BJ (cell line): ENCODE data around the gene DNAJC19. TPM values are rescaled to one million over a fixed set of nuclear protein-coding genes. Genes with fewer than 3 reads are reported as not detected.
"Not testable (repeated sequence)": the region's sequence is repeated elsewhere in the genome, so short reads cannot be mapped to it uniquely, and the experiment has no call there.

Experiments
- CTCF ChIA-PET: fragments of 350-600 bp; formaldehyde crosslinking; extraction: SDS; loops from one replicate; lab custom pipeline; 2021; ENCODE audit warnings: antibody characterized with exemption, inconsistent platforms; lab: Yijun Ruan, JAX
- POLR2A ChIA-PET: fragments of 300-600 bp; sonication (Branson Sonifier 250); formaldehyde crosslinking; extraction: SDS; loops from one replicate; lab custom pipeline; 2021; ENCODE audit warnings: antibody characterized with exemption; lab: Charles Lee
- DNase-seq: peaks from one replicate; pipeline ENCODE4 v3.0.0-alpha.2; 2011; ENCODE audit warnings: low read depth
- H3K27me3 ChIP-seq: 2 replicates; pipeline ENCODE4 v1.6.0; 2011; ENCODE audit warnings: low read length; ENCODE audit not compliant: control insufficient read depth, insufficient read depth
- H3K36me3 ChIP-seq: 2 replicates; pipeline ENCODE4 v1.5.1; 2011; ENCODE audit warnings: low read length; ENCODE audit not compliant: control insufficient read depth, insufficient read depth
- H3K4me3 ChIP-seq: 2 replicates; pipeline ENCODE4 v1.5.1; 2011; ENCODE audit warnings: low read depth, mild to moderate bottlenecking, control low read depth, low read length
- polyA plus RNA-seq: library from polyadenylated mRNA; depleted of rRNA; stranded (reverse); fragments of >200 nt; gene quantifications from 2 replicates; pipeline ENCODE4 v1.2.3, GENCODE V29; 2011
- TF ChIP-seq, protein P1 (sequence below): IDR thresholded peaks from 2 replicates; pipeline ENCODE4 v1.5.1; 2011; ENCODE audit warnings: low read depth, mild to moderate bottlenecking, control low read depth, inconsistent platforms, low read length, moderate library complexity; ENCODE audit not compliant: insufficient read depth

Gene DNAJC19
- polyA plus RNA-seq, 1 experiment = 37.3 TPM

GRCh38 chr3:181008796-181009195 is 19.3 kb upstream of the DNAJC19 start:
- no peak for DNase-seq
- Histone ChIP-seq H3K27me3 (no peaks in the 10 kb centered on the region), H3K36me3 (no peaks in the 10 kb centered on the region), H3K4me3 (no peak overlapping the region)
- TF ChIP-seq, protein P1, sequence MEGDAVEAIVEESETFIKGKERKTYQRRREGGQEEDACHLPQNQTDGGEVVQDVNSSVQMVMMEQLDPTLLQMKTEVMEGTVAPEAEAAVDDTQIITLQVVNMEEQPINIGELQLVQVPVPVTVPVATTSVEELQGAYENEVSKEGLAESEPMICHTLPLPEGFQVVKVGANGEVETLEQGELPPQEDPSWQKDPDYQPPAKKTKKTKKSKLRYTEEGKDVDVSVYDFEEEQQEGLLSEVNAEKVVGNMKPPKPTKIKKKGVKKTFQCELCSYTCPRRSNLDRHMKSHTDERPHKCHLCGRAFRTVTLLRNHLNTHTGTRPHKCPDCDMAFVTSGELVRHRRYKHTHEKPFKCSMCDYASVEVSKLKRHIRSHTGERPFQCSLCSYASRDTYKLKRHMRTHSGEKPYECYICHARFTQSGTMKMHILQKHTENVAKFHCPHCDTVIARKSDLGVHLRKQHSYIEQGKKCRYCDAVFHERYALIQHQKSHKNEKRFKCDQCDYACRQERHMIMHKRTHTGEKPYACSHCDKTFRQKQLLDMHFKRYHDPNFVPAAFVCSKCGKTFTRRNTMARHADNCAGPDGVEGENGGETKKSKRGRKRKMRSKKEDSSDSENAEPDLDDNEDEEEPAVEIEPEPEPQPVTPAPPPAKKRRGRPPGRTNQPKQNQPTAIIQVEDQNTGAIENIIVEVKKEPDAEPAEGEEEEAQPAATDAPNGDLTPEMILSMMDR = no peak
- ChIA-PET POLR2A (interaction anchor here (0.6 kb wide), 1 partner anchor 18 kb away, joined by 21 read pairs; no protein-coding TSS in a partner anchor), CTCF (no interaction called here)

GRCh38 chr3:181007262-181007661 is 17.7 kb upstream of the DNAJC19 start:
- H3K27me3 ChIP-seq = no peaks in the 10 kb centered on the region
- POLR2A ChIA-PET = no interaction called here
- CTCF ChIA-PET = no interaction called here
- H3K36me3 ChIP-seq = no peaks in the 10 kb centered on the region
- no peak for DNase-seq
- H3K4me3 ChIP-seq = no peak overlapping the region
- TF ChIP-seq, protein P1 = no peak

DNA sequence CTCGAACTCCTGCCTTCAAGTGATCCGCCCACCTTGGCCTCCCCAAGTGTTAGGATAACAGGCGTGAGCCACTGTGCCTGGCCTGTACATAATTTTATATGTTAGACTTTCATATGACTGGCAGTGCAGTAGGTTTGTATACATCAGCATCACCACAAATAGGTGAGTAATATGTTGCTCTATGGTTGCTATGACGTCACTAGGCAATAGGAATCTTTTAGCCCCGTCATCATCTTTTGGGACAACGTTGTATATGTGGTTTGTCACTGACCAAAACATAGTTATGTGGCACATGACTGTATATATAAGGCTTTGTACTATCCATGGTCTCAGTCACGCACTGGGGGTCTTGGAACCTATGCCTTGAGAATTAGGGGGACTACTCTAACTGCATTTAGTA is 17.0 kb upstream of the DNAJC19 start:
- DNase-seq = no peak
- ChIA-PET POLR2A (no interaction called here), CTCF (no interaction called here)
- no peak overlapping the region for H3K4me3 ChIP-seq
- TF ChIP-seq, protein P1 = no peak
- no peaks in the 10 kb centered on the region for H3K36me3 ChIP-seq
- H3K27me3 ChIP-seq = no peaks in the 10 kb centered on the region

DNA sequence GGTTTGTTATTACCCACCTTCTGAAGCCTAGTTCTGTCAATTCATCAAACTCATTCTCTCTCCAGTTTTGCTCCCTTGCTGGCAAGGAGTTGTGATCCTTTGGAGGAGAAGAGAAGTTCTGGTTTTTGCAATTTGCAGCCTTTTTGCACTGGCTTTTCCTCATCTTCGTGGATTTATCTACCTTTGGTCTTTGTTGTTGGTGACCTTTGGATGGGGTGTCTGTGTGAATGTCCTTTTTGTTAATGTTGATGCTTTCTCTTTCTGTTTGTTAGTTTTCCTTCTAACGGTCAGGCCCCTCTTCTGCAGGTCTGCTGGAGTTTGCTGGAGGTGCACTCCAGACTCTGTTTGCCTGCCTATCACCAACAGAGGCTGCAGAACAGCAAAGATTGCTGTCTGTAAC is 13.9 kb upstream of the DNAJC19 start:
- POLR2A ChIA-PET, CTCF ChIA-PET, H3K4me3 ChIP-seq, H3K27me3 ChIP-seq, H3K36me3 ChIP-seq, DNase-seq: not testable (repeated sequence)

GRCh38 chr3:181002331-181002730 is 12.8 kb upstream of the DNAJC19 start:
- POLR2A ChIA-PET = not testable (repeated sequence)

GRCh38 chr3:180996415-180996932 is 6.9 kb upstream of the DNAJC19 start:
- no peaks in the 10 kb centered on the region for H3K27me3 ChIP-seq
- H3K36me3 ChIP-seq = no peaks in the 10 kb centered on the region
- ChIA-PET CTCF (no interaction called here), POLR2A (interaction anchor here (0.6 kb wide), 1 partner anchor 84 kb away, joined by 5 read pairs; no protein-coding TSS in a partner anchor)
- TF ChIP-seq, protein P1 = no peak
- H3K4me3 ChIP-seq = no peak overlapping the region
- DNase-seq = no peak

More at GRCh38 chr3:181002331-181002730, 12.8 kb upstream of the DNAJC19 start:
- DNase-seq, H3K27me3 ChIP-seq, H3K36me3 ChIP-seq, H3K4me3 ChIP-seq, CTCF ChIA-PET: not testable (repeated sequence)
